ENCODE data around the gene ERCC6L2.

The ERCC6L2 gene

DNA sequence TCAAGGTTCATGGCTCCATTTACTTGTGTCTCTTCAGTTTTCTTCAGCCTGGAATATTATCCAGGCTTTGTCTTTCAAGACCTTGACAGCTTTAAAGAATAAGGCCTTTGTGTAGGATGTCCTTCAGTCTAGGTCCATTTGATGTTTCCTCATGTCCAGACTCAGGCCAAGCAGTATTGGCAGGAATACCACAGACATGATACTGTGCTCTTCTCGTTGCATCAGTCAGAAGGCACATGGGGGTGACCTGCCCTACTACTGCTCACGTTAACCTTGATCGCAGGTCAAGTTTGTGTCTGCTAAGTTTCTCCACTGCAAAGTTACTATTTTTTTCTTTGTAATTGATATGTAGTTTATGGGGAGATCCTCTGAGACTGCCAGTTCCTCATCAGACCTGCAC lies 88.2 kb downstream of the ERCC6L2 start:
- TF ChIP-seq, protein P1, sequence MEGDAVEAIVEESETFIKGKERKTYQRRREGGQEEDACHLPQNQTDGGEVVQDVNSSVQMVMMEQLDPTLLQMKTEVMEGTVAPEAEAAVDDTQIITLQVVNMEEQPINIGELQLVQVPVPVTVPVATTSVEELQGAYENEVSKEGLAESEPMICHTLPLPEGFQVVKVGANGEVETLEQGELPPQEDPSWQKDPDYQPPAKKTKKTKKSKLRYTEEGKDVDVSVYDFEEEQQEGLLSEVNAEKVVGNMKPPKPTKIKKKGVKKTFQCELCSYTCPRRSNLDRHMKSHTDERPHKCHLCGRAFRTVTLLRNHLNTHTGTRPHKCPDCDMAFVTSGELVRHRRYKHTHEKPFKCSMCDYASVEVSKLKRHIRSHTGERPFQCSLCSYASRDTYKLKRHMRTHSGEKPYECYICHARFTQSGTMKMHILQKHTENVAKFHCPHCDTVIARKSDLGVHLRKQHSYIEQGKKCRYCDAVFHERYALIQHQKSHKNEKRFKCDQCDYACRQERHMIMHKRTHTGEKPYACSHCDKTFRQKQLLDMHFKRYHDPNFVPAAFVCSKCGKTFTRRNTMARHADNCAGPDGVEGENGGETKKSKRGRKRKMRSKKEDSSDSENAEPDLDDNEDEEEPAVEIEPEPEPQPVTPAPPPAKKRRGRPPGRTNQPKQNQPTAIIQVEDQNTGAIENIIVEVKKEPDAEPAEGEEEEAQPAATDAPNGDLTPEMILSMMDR (IDR thresholded peaks at IDR 0.05; ENCODE audit: low read depth, low read length, missing control alignments) = no peak
- H3K36me3 ChIP-seq (replicated peaks) = no peaks in the 10 kb centered on the region
- no peak for DNase-seq
- in situ Hi-C loops (cut with HindIII; ENCODE audit: low pct_ligation_motif_present, low sequenced_read_pairs) = no loop called here
- no peak overlapping the region for H3K4me3 ChIP-seq (ENCODE audit: low read depth, low read length)
- no peak overlapping the region for H3K27ac ChIP-seq
- no peaks in the 10 kb centered on the region for H3K27me3 ChIP-seq (replicated peaks)

DNA sequence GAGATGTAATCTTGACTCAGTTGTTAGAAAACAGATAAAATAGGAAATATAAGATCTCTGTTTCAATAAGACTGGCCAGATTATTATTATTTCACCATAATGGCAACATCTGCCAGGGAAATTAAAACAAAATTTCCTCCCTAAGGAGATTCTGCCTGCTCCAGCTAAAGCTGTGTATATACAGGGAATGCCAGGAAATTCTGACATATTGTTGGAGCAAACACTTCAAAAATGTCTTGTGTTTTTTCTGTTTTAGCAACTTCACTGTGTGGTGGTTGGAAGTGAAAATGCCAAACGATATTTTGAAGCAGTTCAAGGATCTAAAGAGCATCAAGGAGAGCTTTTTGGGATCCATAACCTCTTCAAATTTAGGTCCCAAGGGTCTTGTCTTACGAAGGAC lies 90.8 kb downstream of the ERCC6L2 start:
- no peaks in the 10 kb centered on the region for H3K27me3 ChIP-seq (replicated peaks)
- no peak overlapping the region for H3K27ac ChIP-seq
- TF ChIP-seq, protein P1 (IDR thresholded peaks at IDR 0.05; ENCODE audit: low read depth, low read length, missing control alignments) = no peak
- H3K36me3 ChIP-seq (replicated peaks) = no peaks in the 10 kb centered on the region
- no peak for DNase-seq
- in situ Hi-C loops (cut with HindIII; ENCODE audit: low pct_ligation_motif_present, low sequenced_read_pairs) = no loop called here
- no peak overlapping the region for H3K4me3 ChIP-seq (ENCODE audit: low read depth, low read length)

GRCh38 chr9:95970317-95970716 lies 94.8 kb downstream of the ERCC6L2 start:
- in situ Hi-C loops (cut with HindIII; ENCODE audit: low pct_ligation_motif_present, low sequenced_read_pairs) = no loop called here
- peaks cover 8% of the 10 kb centered on the region for H3K36me3 ChIP-seq (replicated peaks)

DNA sequence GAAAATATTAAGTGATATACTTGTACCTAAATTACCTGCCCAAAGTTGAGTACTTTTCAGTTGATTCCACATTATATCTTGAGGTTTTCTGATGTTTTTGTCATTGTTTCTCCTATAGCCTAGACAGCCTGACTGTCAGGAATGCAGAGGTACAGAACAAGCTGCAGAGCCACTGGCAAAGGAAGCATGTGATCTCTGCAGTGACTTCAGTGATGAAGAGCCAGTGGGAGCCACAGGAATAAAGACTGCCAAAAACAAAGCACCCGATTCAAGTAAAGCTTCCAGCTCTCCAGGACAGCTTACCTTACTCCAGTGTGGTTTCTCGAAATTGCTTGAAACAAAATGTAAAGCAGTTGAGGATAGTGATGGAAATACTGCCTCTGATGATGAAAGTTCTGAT lies 96.3 kb downstream of the ERCC6L2 start:
- TF ChIP-seq, protein P1 (IDR thresholded peaks at IDR 0.05; ENCODE audit: low read depth, low read length, missing control alignments) = no peak
- in situ Hi-C loops (cut with HindIII; ENCODE audit: low pct_ligation_motif_present, low sequenced_read_pairs) = no loop called here
- no peak for DNase-seq
- Histone ChIP-seq H3K27me3 (replicated peaks) (no peaks in the 10 kb centered on the region), H3K27ac (no peak overlapping the region), H3K4me3 (ENCODE audit: low read depth, low read length) (no peak overlapping the region), H3K36me3 (replicated peaks) (peaks cover 8% of the 10 kb centered on the region)

More at GRCh38 chr9:95970317-95970716, 94.8 kb downstream of the ERCC6L2 start:
- H3K27me3 ChIP-seq (replicated peaks) = no peaks in the 10 kb centered on the region
- no peak for DNase-seq
- no peak overlapping the region for H3K4me3 ChIP-seq (ENCODE audit: low read depth, low read length)
- TF ChIP-seq, protein P1 (IDR thresholded peaks at IDR 0.05; ENCODE audit: low read depth, low read length, missing control alignments) = no peak
- no peak overlapping the region for H3K27ac ChIP-seq

GRCh38 chr9:95974389-95974788 lies 98.9 kb downstream of the ERCC6L2 start:
- Histone ChIP-seq H3K27ac (no peak overlapping the region), H3K27me3 (replicated peaks) (no peaks in the 10 kb centered on the region), H3K36me3 (replicated peaks) (peaks cover 8% of the 10 kb centered on the region), H3K4me3 (ENCODE audit: low read depth, low read length) (no peak overlapping the region)
- DNase-seq = no peak
- in situ Hi-C loops (cut with HindIII; ENCODE audit: low pct_ligation_motif_present, low sequenced_read_pairs) = no loop called here
- TF ChIP-seq, protein P1 (IDR thresholded peaks at IDR 0.05; ENCODE audit: low read depth, low read length, missing control alignments) = no peak

- Histone ChIP-seq H3K4me3 (ENCODE audit: low read depth, low read length) (no peak overlapping the region), H3K36me3 (replicated peaks) (peaks cover 8% of the 10 kb centered on the region), H3K27me3 (replicated peaks) (no peaks in the 10 kb centered on the region), H3K27ac (no peak overlapping the region)
- TF ChIP-seq, protein P1 (IDR thresholded peaks at IDR 0.05; ENCODE audit: low read depth, low read length, missing control alignments) = no peak
- DNase-seq = no peak
- in situ Hi-C loops (cut with HindIII; ENCODE audit: low pct_ligation_motif_present, low sequenced_read_pairs) = no loop called here
These were observed 101.9 kb downstream of the ERCC6L2 start for GRCh38 chr9:95977371-95977770.

Measured in brain microvascular endothelial cell (primary cell).